ENCODE results near the gene GET4.
"Not testable (repeated sequence)": the region's sequence is repeated elsewhere in the genome, so short reads cannot be mapped to it uniquely, and the experiment has no call there.

Gene GET4

DNA sequence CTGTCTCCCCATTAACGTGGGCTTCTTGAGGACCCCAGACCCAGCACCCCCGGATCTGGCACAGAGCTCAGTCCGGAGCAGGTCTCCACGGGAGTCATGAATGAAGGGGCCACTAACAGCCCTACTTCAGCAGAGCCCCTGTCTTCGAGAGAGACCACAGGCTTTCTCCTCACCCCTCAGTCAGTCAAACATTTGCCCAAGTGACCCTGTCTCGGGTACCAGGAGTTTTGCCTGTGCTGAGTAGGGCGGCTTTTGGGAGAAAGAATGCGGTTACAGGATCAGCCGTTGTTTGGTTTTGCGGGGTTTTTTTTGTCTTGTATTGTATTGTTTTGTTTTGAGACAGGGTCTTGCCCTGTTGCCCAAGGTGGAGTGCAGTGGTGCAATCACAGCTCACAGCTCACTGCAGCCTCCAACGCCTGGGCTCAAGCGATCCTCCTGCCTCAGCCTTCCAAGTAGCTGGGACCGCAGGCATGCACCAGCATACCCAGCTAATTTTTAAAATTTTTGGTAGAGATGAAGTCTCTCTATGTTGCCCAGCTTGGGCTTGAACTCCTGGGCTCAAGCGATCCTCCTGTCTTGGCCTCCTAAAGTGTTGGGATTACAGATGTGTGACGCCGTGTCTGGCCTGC lies 61.6 kb downstream of the GET4 start:
- no peak for DNase-seq (ENCODE audit: low read depth)
- TF ChIP-seq, protein P1, sequence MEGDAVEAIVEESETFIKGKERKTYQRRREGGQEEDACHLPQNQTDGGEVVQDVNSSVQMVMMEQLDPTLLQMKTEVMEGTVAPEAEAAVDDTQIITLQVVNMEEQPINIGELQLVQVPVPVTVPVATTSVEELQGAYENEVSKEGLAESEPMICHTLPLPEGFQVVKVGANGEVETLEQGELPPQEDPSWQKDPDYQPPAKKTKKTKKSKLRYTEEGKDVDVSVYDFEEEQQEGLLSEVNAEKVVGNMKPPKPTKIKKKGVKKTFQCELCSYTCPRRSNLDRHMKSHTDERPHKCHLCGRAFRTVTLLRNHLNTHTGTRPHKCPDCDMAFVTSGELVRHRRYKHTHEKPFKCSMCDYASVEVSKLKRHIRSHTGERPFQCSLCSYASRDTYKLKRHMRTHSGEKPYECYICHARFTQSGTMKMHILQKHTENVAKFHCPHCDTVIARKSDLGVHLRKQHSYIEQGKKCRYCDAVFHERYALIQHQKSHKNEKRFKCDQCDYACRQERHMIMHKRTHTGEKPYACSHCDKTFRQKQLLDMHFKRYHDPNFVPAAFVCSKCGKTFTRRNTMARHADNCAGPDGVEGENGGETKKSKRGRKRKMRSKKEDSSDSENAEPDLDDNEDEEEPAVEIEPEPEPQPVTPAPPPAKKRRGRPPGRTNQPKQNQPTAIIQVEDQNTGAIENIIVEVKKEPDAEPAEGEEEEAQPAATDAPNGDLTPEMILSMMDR (IDR thresholded peaks at IDR 0.05; ENCODE audit: control insufficient read depth, insufficient read depth, low read depth, low read length, missing control alignments), result no peak
- H3K4me3 ChIP-seq (ENCODE audit: control insufficient read depth, low read depth, low read length), result no peak overlapping the region

DNA sequence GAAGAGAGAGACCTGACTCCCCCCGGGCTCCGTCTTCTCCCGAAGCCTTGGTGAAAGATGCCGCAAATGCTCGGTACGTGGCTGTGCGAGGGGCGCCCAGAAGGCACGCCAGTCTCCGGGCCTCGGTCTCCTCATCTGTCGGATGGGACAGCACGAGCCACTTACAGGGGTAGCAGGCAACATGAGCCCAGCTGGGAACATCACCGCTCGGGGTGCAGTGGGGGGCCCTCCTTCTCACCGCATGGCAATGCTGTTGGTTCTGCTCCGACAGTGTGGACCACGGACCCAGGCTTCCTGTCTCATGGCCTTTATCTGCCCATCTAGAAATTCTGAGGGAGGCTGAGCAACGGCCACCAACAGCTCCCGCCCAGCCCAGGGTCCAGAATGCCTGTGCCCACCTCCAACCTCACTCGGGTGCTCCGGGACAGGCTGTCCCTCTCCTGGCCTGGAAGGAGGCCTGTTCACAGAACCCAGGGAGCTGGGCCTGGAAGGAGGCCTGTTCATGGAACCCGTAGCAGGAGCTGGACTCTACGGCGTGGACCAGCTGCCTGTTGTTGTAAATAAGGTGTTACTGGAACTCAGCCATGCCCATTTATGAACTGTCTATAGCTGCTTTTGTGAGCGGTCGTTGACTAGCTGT lies 62.3 kb downstream of the GET4 start:
- TF ChIP-seq, protein P1 (IDR thresholded peaks at IDR 0.05; ENCODE audit: control insufficient read depth, insufficient read depth, low read depth, low read length, missing control alignments), result no peak
- no peak overlapping the region for H3K4me3 ChIP-seq (ENCODE audit: control insufficient read depth, low read depth, low read length)
- DNase-seq (ENCODE audit: low read depth), result no peak

DNA sequence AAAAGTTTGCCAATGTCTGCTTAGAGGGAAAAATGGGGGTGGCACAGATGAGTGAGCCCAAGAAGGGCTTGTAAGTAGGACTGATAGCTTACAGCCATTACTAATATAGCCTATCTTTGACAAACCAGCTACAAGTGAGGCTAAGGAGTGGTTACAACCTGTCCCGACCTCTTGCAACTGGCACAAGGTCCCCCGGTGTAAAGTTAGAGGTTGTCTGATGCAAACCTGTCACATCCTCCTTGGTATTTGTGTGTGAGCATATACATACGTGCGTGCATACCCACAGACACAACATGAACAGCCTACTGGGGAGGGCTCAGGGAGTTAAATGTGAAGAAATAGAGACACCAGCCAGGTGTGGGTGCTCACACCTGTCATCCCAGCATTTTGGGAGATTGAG lies 63.5 kb downstream of the GET4 start:
- no peak overlapping the region for H3K4me3 ChIP-seq (ENCODE audit: control insufficient read depth, low read depth, low read length)
- no peak for DNase-seq (ENCODE audit: low read depth)
- TF ChIP-seq, protein P1 (IDR thresholded peaks at IDR 0.05; ENCODE audit: control insufficient read depth, insufficient read depth, low read depth, low read length, missing control alignments), result no peak

DNA sequence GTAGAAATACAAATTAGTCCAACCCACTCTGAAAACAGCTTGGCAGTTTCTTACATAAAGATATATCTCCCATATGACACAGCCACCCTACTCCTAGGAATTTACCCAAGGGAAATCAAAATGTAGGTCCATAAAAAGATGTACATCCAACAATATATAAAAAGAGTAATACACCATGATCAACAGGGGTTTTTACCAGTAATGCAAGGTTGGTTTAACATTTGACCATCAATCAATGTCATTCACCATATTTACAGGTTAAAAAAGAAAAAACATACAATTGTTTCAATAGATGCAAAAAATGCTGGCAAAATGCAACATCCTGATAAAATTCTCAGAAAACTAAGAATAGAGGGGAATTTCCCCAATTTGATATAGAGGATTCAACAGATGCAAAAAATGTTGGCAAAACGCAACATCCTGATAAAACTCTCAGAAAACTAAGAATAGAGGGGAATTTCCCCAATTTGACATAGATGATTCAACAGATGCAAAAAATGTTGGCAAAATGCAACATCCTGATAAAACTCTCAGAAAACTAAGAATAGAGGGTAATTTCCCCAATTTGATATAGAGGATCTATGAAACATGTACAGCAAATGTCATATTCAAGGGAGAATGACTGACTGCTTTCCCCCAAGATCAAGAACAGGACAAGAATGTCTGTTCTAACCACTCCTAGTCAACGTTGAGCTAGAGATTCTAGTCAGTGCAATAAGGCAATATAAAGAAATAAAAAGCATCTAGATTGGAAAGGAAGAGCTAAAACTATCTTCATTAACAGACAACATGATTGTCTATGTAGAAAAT lies 64.5 kb downstream of the GET4 start:
- no peak for DNase-seq (ENCODE audit: low read depth)

DNA sequence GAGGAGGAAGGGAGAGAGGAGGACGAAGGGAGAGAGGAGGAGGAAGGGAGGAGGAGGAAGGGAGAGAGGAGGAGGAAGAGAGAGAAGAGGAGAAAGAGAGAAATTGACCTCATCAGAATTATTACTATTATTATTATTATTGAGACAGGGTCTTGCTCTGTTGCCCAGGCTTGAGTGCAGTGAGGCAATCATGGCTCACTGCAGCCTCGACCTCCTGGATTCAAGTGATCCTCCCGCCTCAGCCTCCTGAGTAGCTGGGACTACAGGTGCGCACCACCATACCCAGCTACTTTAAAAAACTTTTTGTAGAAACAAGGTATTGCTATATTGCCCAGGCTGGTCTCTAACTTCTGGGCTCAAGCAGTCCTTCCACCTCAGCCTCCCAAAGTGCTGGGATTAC lies 67.4 kb downstream of the GET4 start:
- not testable (repeated sequence) for H3K4me3 ChIP-seq (ENCODE audit: control insufficient read depth, low read depth, low read length)

More for the DNA sequence above, 64.5 kb downstream of the GET4 start:
- H3K4me3 ChIP-seq (ENCODE audit: control insufficient read depth, low read depth, low read length), result no peak overlapping the region
- TF ChIP-seq, protein P1 (IDR thresholded peaks at IDR 0.05; ENCODE audit: control insufficient read depth, insufficient read depth, low read depth, low read length, missing control alignments), result no peak

DNA sequence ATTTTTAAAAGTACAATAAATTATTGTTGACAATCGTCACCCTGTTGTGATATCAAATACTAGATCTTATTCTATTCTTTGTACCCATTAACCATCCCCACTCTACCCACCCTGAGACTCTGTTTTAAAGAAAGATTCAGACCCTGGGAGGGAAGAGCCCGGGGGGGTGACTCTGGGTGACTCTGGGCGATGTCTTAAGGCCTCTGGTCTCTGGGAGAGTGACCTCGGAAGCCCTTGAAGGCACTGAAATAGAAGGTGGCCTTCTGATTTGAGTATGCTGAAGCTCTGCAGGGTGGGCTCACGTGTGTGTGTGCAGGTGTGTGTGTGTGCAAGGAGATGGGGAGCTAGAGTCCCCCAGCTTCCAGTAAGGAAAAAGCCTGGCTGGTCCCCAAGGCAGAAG lies 68.4 kb downstream of the GET4 start:
- TF ChIP-seq, protein P1 (IDR thresholded peaks at IDR 0.05; ENCODE audit: control insufficient read depth, insufficient read depth, low read depth, low read length, missing control alignments), result no peak

More for the DNA sequence above, 67.4 kb downstream of the GET4 start:
- not testable (repeated sequence) for DNase-seq (ENCODE audit: low read depth)

DNA sequence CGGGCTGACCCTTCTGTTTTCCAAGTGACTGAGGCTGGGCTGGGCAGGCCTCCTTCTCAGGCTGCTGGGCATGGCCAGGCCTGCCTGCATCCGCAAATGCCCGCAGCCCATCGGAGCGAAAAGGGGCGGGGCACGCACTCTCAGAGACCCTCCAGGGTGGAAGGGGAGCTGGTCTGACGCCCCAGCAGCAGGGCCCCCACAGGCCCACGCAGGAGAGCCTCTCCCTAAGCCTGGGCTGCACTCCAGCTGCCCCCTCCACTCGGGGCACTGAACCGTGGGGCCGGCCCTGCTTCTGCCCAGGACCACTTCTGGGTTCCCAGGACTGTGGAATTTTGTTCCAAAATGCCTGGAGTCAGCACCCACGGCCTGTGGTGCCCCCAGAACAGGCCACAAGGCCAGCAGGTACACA lies 68.8 kb downstream of the GET4 start:
- DNase-seq (ENCODE audit: low read depth), result no peak
- TF ChIP-seq, protein P1 (IDR thresholded peaks at IDR 0.05; ENCODE audit: control insufficient read depth, insufficient read depth, low read depth, low read length, missing control alignments), result no peak
- no peak overlapping the region for H3K4me3 ChIP-seq (ENCODE audit: control insufficient read depth, low read depth, low read length)

More for the DNA sequence above, 68.4 kb downstream of the GET4 start:
- no peak for DNase-seq (ENCODE audit: low read depth)
- no peak overlapping the region for H3K4me3 ChIP-seq (ENCODE audit: control insufficient read depth, low read depth, low read length)
